NK-92 treated with Interleukin-12 subunit alpha and Interleukin-12 subunit beta, amount 100 ng/mL, for 24 hours (cell line): ENCODE results near the gene CCRL2.
"Not testable (repeated sequence)": the region's sequence is repeated elsewhere in the genome, so short reads cannot be mapped to it uniquely, and the experiment has no call there.

ENCODE experiments used
- DNase-seq: peaks from one replicate; lab custom pipeline; 2025; lab: John Stamatoyannopoulos, UW

CCRL2 gene

GRCh38 chr3:46429250-46429649, 22.2 kb downstream of the CCRL2 start:
- no peak for DNase-seq

GRCh38 chr3:46429671-46430070, 22.6 kb downstream of the CCRL2 start:
- no peak for DNase-seq

DNA sequence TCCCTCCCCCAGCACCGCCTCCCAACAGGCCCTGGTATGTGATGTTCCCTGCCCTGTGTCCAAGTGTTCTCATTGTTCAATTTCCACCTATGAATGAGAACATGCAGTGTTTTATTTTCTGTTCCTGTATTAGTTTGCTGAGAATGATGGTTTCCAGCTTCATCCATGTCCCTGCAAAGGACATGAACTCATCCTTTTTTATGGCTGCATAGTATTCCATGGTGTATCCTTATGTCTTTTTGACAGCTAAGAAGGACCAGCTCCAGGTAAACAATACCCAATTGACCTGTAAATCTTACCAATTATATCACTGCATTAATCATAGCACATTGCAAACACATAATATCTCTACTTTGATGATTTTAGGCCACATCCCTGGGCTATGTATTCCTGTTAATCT, 23.8 kb downstream of the CCRL2 start:
- DNase-seq, result not testable (repeated sequence)

- DNase-seq, result not testable (repeated sequence)
Observed at GRCh38 chr3:46431905-46432304, 24.8 kb downstream of the CCRL2 start.

DNA sequence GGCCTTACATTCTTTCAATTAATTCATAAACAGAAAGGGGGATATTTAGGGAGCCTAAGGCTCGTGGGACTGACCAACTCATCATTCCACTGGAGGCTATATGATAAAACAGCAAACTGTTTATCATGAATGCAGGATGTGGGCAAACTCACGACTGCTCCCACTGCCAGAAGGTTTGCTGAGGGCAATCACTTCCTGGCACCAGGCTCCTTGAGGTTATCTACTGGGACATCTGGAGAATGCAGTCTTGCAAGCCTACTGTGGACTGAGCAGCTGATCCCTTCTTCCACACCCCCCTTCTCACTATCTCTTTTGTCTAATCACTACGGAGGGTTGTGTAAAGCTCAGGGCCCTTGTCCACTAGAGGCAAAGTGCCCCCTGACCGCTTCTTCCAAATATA, 26.1 kb downstream of the CCRL2 start:
- not testable (repeated sequence) for DNase-seq

DNA sequence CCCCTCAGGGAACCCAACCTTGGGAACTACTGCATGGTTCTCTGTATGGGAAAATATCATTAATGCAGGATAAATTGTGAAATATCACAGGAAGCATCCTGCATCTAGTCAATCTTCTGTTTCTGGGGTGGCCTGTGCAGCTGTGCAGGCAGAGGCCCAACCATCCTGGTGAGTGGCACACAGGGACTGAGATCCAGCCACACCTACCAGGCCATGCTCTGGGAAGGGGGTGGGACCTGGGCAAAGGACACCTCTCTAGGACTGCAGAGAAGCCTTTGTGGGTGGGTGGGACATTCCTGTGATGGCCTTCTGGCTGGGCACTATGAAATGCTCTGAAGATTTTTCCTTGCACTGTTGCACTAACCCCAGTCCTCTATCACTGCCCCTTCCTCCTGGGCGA, 26.8 kb downstream of the CCRL2 start:
- no peak for DNase-seq

DNA sequence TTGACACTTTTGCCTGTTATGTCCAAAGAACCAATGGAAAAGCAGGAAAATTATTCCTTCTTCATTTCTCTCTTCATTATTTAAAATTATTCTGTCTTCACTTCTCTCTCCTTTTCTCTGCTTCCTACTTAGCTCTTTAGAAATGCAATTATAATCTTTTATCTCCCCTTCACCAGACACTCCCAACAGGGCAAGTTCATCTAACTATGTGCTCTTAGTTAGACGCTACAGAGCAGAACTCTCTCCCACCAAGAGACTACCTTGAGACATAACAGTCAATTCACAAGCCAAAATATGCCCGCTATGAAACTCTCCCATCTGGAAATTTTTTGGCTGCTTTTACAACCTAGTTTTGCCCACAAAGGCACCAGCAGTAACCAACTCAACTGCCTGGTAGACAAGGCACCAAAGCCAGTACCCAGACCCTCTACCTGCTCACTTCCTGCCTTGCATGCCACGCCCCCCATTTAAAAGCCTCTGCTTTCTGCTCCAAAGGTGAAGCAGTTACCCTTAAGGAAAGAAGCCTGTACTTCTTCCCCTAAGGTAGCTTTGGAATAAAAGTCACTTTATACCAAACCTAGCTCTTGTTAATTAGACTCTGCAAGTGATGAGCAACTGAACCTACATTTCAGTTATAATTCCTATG, 28.1 kb downstream of the CCRL2 start:
- DNase-seq, result no peak

- no peak for DNase-seq
Observed at GRCh38 chr3:46438831-46439230, 31.8 kb downstream of the CCRL2 start.

DNA sequence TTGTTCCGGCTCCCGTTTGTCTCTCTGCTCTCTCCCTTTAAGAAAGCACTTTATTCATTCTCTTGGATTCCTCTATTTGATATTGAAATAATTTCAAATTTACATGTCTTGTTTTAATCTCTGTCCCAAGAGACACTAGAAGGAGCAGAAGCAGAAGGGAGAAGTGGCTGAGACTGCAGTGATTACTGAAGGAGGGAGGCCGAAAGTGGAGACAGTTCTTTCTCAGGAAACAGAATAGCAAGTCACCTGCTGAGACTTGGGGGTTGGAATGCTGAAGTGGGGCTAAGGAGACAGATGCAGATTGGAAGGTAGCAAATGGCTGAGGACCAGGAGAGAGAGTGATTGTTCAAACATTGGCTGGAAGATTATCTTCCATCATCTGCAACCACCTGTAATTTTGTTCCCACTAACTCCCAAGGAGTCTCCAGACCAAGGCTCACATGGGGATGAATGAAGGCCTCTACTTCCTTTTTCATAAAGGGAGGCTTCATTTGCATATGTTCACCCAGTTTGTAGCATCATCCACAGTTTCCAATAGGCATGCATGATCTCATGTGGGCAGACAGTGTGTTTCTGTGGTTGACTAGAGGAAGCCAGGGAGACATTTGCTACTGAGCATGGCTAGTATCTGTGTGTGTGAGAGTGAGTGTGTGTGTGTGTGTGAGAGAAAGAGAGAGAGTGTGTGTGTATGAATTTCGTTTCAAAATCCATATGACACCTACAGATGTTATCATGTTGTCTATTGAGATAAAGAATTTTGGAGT, 33.7 kb downstream of the CCRL2 start:
- DNase-seq, result no peak

DNA sequence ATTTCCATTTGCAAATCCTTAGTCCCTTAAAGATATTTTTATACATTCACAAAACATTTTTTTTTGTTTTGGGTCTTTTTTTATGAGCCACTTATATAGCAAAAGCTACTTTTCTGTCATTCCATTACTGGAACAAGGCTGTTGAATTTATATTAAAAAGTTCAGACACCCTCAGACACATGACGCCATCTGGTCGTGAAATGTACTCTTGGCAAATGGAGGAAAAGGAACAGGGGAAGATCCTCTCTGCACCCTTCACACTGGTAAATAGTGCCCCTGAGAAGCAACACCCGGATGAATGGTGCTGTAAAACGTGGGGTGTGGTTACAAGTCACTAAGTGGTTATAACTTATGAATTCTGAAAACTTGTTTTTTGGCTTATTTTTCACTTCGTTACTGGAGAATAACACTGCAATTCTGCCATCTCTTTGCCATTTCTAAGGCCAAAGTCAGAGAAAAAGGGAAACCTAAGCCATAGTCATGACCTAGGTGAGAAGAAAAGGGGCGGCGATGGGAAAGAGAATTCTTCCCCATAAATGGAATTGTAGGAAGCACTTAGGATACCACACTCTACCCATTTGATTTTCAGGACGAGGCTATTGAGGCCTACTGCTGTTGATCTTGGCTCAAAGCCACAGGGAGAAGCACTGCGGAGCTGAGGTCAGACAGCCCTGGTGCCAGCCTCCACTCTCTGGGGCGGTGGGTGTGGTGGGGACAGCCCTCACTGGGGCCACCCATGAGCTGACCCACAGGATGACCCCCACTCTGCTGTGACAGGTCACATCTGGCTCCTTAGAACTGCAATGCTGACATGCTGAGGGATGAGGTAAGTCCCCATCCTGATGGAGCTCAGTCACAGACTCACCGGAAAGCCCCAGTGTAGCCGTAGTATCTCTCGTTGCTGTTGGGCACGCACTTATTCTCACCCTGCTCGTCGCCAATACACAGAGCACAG, 35.8 kb downstream of the CCRL2 start:
- no peak for DNase-seq

DNA sequence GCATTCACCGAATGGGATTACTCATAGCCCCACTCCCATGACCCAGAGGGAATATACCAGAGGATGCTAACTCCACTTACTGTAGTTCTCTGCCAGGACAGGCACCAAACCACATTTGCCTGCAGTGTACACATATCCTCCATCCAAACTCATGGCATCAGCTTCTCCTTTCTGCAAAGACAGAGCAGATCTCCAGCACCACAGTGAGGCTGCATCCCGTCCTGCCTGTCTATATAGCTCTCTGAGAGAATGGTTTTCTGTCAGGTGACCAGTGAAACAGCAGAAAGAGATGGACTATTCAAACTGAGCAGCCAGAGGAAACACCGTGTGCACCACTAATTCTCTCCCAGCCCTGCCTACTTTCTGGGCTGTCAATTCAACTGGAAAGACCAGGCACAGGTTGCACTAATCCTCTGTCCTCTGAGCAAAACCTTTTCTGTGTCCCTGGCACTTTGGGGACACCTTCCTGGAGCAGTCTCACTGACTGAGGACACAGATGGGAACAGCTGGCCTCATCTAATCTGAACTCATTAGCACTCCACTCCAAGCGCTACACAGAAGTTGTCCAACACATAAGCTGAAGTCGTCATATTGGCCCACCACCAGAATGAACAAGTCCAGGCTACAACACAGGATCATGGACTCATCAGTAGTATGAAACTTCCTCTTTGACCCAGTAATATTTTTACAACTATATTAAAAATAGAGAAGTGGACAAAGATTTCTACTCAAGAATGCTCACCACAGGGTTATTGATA, 40.3 kb downstream of the CCRL2 start:
- no peak for DNase-seq

DNA sequence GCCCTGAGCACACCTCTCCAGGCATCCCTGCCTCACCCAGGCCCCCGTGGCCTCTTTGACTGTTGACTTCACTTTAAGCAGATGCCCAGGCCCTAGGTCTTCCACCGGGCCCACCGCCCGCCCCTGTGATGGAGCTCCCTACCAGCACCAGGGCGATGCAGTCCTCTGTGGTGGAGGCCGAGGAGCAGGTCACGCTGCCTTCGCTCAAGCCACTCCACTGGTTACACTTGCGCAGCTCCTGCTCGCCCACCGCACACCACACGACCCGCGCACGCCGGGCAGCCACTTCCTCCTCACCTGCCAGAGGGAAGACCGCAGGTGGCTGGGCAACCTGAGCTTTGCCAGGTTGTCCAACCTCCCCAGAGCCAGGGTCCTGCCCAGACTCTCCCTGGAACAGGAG, 41.7 kb downstream of the CCRL2 start:
- DNase-seq, result no peak

- DNase-seq, result no peak
Observed at GRCh38 chr3:46449755-46450552, 42.9 kb downstream of the CCRL2 start.

DNA sequence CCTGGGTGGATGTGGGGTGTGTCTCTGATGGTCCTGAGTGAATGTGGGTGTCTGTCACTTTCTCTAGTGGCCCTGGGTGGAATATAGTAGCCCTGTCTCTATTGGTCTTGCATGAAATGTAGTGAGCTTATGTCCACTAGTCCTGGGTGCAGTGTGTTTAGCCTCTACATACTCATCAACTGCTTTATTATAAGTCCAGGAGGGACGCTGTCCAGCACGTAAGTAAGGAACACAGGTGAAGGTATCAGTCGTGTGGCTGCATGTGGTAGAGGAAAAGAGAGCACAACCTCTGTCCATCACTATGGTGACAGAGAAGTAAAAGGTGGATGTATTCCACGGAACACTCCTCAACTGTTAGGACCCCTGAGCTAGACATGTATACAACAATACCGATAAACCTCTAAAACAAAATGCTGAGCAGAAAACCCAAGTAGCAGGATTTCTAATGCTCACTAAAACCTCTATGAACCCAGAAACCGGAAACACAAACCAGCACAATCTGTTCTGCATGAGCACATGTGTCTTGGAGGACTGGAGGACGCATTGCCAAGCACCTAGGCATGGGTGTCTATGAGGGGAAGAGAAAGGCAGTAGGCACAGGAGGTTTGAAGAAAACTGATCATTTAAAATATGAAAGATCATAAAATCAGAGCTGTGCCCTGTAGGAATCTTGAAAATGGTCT, 46.6 kb downstream of the CCRL2 start:
- DNase-seq, result no peak

- no peak for DNase-seq
Observed at GRCh38 chr3:46454209-46454595, 47.1 kb downstream of the CCRL2 start.

DNA sequence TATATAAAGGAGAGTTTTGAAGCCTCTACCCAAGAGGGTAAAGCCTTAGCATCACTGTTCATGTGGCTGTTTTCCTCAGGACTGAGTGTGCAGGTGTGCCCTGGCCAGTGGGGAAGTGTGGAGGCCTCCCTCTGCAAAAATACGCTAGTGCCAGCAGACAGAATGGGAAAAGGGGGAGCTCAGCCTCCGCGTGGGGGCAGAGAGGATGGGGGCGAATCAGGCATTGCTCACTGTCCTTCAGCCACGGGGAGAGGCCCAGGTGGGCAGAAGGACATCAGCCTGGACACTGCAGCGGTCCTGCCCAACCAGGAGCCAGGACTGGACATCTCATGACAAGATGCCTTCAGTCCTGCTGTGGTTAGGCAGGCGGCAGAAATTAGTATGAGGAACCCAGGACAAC, 47.5 kb downstream of the CCRL2 start:
- DNase-seq, result no peak

GRCh38 chr3:46455231-46456115, 48.4 kb downstream of the CCRL2 start:
- DNase-seq, result no peak

DNA sequence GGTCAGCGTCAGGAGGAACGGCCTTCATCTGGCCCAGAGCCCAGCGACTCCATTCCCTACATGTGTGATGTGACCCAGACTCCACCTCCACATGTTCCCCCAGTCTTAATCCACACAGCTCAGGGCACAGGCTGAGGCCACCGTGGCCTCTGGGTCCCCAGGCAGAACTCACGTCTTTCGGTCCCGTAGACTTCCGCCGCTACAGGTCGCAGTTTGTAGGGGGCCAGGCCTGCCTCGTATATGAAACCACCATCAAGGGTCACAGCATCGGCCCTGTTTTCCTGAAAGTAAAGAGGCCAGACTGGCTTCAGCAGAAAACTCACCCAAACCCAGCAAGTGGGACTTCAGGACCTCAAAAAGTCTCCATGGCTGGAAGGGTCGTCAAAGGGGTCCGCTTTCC, 49.1 kb downstream of the CCRL2 start:
- DNase-seq, result no peak
